ENCODE data around the gene RPS23. TPM values are rescaled to one million over a fixed set of nuclear protein-coding genes. Genes with fewer than 3 reads are reported as not detected.

RPS23 gene
- total RNA-seq, 1 experiment from 2014 or later, result 2,213 TPM

DNA sequence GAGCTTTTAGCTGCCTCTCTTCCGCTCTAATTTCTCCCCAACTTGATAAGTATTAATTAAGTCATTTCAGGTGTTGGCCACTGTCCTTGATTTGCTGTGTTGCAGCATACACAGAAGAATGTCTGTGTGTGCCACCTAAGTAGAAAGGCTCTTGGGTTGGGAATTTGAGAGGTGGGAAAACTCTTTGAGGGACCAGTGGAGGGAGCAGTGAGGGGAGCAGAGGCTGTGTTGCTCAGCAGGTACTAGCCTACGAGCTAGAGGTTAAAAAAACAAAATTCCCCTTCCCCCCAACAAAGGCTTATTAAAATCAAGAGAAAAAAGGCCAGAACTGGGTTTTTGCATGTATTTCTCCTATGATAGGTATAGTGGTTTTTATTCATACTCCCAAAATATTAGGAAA, 20.9 kb downstream of the RPS23 start:
- Mint-ChIP-seq H3K27ac (ENCODE audit: unreplicated experiment) (no peak overlapping the region), H3K36me3 (ENCODE audit: insufficient read depth, unreplicated experiment) (no peaks in the 10 kb centered on the region), H3K9me3 (ENCODE audit: unreplicated experiment) (no peaks in the 10 kb centered on the region), H3K4me1 (ENCODE audit: low read depth, unreplicated experiment) (no peaks in the 10 kb centered on the region), H3K27me3 (ENCODE audit: insufficient read depth, unreplicated experiment) (no peaks in the 10 kb centered on the region), H3K4me3 (ENCODE audit: unreplicated experiment) (no peak overlapping the region)
- H3K27me3 ChIP-seq (replicated peaks; ENCODE audit: control insufficient read depth, insufficient read depth, low read length), result no peaks in the 10 kb centered on the region
- intact Hi-C loops (cut with micrococcal nuclease; ENCODE audit: unreplicated experiment), result no loop called here
- no peaks in the 10 kb centered on the region for H3K9me3 ChIP-seq
- H3K4me1 ChIP-seq, result no peaks in the 10 kb centered on the region
- H3K4me3 ChIP-seq (ENCODE audit: low read depth, low read length), result no peak overlapping the region
- ChIA-PET CTCF (interaction anchor here (0.6 kb wide), 2 partner anchors 13 to 119 kb away, joined by 3 read pairs; no protein-coding TSS in a partner anchor), POLR2A (no interaction called here)
- no TSS peak for BruUV-seq (replicated peaks)
- TF ChIP-seq, protein P1, sequence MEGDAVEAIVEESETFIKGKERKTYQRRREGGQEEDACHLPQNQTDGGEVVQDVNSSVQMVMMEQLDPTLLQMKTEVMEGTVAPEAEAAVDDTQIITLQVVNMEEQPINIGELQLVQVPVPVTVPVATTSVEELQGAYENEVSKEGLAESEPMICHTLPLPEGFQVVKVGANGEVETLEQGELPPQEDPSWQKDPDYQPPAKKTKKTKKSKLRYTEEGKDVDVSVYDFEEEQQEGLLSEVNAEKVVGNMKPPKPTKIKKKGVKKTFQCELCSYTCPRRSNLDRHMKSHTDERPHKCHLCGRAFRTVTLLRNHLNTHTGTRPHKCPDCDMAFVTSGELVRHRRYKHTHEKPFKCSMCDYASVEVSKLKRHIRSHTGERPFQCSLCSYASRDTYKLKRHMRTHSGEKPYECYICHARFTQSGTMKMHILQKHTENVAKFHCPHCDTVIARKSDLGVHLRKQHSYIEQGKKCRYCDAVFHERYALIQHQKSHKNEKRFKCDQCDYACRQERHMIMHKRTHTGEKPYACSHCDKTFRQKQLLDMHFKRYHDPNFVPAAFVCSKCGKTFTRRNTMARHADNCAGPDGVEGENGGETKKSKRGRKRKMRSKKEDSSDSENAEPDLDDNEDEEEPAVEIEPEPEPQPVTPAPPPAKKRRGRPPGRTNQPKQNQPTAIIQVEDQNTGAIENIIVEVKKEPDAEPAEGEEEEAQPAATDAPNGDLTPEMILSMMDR (IDR thresholded peaks at IDR 0.05; ENCODE audit: insufficient read depth in 1 of 2, low read depth in 1 of 2, low read length in 1 of 2, severe bottlenecking in 1 of 2, unreplicated experiment in 1 of 2), result no peak
- DNase-seq, result no peak
- no peaks in the 10 kb centered on the region for H3K36me3 ChIP-seq (ENCODE audit: control insufficient read depth, insufficient read depth, low read length)

DNA sequence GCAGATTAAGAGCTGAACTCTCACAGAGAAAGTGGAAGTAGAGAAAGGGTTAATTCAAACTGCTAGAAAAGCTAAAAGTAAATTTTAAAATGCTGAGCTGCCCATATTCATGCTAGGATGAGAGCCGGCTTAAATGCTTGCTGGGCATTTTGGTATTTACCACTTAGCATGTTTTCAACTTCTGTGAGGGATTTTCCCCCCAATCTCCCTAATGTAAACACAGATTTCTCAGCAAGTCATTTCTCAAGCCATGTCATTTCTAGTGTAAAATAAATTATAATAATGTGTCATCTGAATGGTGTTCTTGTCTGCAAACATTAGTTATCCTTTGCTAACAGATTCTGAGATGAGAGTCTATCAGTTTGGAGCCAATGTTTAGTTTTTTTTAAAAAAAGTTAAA, 22.3 kb downstream of the RPS23 start:
- no peaks in the 10 kb centered on the region for H3K27me3 Mint-ChIP-seq (ENCODE audit: insufficient read depth, unreplicated experiment)
- H3K9me3 Mint-ChIP-seq (ENCODE audit: unreplicated experiment), result no peaks in the 10 kb centered on the region
- no peaks in the 10 kb centered on the region for H3K36me3 ChIP-seq (ENCODE audit: control insufficient read depth, insufficient read depth, low read length)
- no TSS peak for BruUV-seq (replicated peaks)
- no peaks in the 10 kb centered on the region for H3K9me3 ChIP-seq
- ChIA-PET CTCF (no interaction called here), POLR2A (no interaction called here)
- H3K27ac Mint-ChIP-seq (ENCODE audit: unreplicated experiment), result no peak overlapping the region
- no peak overlapping the region for H3K4me3 ChIP-seq (ENCODE audit: low read depth, low read length)
- intact Hi-C loops (cut with micrococcal nuclease; ENCODE audit: unreplicated experiment), result no loop called here
- H3K4me1 ChIP-seq, result no peaks in the 10 kb centered on the region
- H3K4me1 Mint-ChIP-seq (ENCODE audit: low read depth, unreplicated experiment), result no peaks in the 10 kb centered on the region
- H3K27me3 ChIP-seq (replicated peaks; ENCODE audit: control insufficient read depth, insufficient read depth, low read length), result no peaks in the 10 kb centered on the region
- no peak for DNase-seq
- no peak overlapping the region for H3K4me3 Mint-ChIP-seq (ENCODE audit: unreplicated experiment)
- TF ChIP-seq, protein P1 (IDR thresholded peaks at IDR 0.05; ENCODE audit: insufficient read depth in 1 of 2, low read depth in 1 of 2, low read length in 1 of 2, severe bottlenecking in 1 of 2, unreplicated experiment in 1 of 2), result no peak
- no peaks in the 10 kb centered on the region for H3K36me3 Mint-ChIP-seq (ENCODE audit: insufficient read depth, unreplicated experiment)

DNA sequence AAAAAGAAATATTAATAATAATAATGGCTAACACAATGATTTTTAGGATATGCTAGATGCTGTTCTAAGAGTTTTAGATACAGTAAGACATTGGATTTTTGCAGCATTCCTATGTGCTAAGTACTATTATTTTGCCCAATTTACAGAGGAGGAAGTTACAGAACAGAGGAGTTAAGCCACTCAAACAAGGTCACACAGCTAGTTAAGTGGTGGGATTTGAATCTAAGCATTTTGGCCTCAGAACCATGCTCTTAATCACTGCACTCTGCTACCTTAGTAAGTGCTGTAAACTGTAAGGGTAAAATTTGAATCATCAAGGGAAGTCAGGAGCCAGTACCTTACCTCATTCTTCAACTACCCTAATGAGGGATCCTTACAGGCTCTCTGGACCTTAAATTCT, 25.4 kb downstream of the RPS23 start:
- no peaks in the 10 kb centered on the region for H3K27me3 ChIP-seq (replicated peaks; ENCODE audit: control insufficient read depth, insufficient read depth, low read length)
- H3K4me1 Mint-ChIP-seq (ENCODE audit: low read depth, unreplicated experiment), result no peaks in the 10 kb centered on the region
- no peaks in the 10 kb centered on the region for H3K4me1 ChIP-seq
- intact Hi-C loops (cut with micrococcal nuclease; ENCODE audit: unreplicated experiment), result no loop called here
- ChIA-PET CTCF (no interaction called here), POLR2A (no interaction called here)
- H3K36me3 ChIP-seq (ENCODE audit: control insufficient read depth, insufficient read depth, low read length), result no peaks in the 10 kb centered on the region
- H3K4me3 Mint-ChIP-seq (ENCODE audit: unreplicated experiment), result no peak overlapping the region
- no peaks in the 10 kb centered on the region for H3K27me3 Mint-ChIP-seq (ENCODE audit: insufficient read depth, unreplicated experiment)
- H3K27ac Mint-ChIP-seq (ENCODE audit: unreplicated experiment), result no peak overlapping the region
- TF ChIP-seq, protein P1 (IDR thresholded peaks at IDR 0.05; ENCODE audit: insufficient read depth in 1 of 2, low read depth in 1 of 2, low read length in 1 of 2, severe bottlenecking in 1 of 2, unreplicated experiment in 1 of 2), result no peak
- DNase-seq, result no peak
- peaks cover 5% of the 10 kb centered on the region for H3K9me3 Mint-ChIP-seq (ENCODE audit: unreplicated experiment)
- BruUV-seq (replicated peaks), result no TSS peak
- H3K9me3 ChIP-seq, result no peaks in the 10 kb centered on the region
- no peaks in the 10 kb centered on the region for H3K36me3 Mint-ChIP-seq (ENCODE audit: insufficient read depth, unreplicated experiment)
- H3K4me3 ChIP-seq (ENCODE audit: low read depth, low read length), result no peak overlapping the region

Measured in Caco-2 (cell line).